Adrenal gland (tissue), 5 donors: ENCODE results near the gene SLC35D2.

Experiments used
- CTCF ChIP-seq, 6 experiments: fragments of 450-650 bp in 4 of 6; fragments of 200-600 bp in 2 of 6; sonication (generic) in 1 of 6; IDR thresholded peaks; 1 replicate in 5 of 6; 2 replicates in 1 of 6; pipeline versions ENCODE4 v1.5.1 to v1.8.0; 2016 to 2021; ENCODE audit warnings: antibody characterized with exemption in 6 of 6, mild to moderate bottlenecking in 2 of 6, moderate library complexity in 1 of 6
- POLR2A ChIP-seq, 2 donors: fragments of 450-650 bp; IDR thresholded peaks; one replicate each; pipeline ENCODE4 v1.6.1; 2017; ENCODE audit warnings: antibody characterized with exemption in 2 of 2, mild to moderate bottlenecking in 2 of 2, moderate library complexity in 1 of 2
- donor health status: DM: no; HTN: no; CAD: no.

GRCh38 chr9:96343515-96344360, 39.8 kb downstream of the SLC35D2 start:
- no peak for TF ChIP-seq CTCF (IDR thresholded peaks at IDR 0.05)
- no peak for TF ChIP-seq POLR2A (IDR thresholded peaks at IDR 0.05)
